Hepatocyte (in vitro differentiated cells): Measurements from ENCODE around the gene NDUFB10. TPM values are rescaled to one million over a fixed set of nuclear protein-coding genes. Genes with fewer than 3 reads are reported as not detected.

Experiments used
- DNase-seq: peaks from one replicate; pipeline ENCODE4 v3.0.0-alpha.2; 2016; ENCODE audit warnings: low spot score
- H2AFZ ChIP-seq: fragments of 200-600 bp; sonication (generic); 2 replicates; pipeline ENCODE4 v1.6.0; 2016; ENCODE audit warnings: antibody characterized with exemption, mild to moderate bottlenecking
- H3K27ac ChIP-seq: fragments of 200-600 bp; sonication (generic); 2 replicates; pipeline ENCODE4 v1.5.1; 2016; ENCODE audit warnings: mild to moderate bottlenecking
- H3K27me3 ChIP-seq: fragments of 200-600 bp; sonication (generic); 2 replicates; pipeline ENCODE4 v1.6.1; 2016
- H3K36me3 ChIP-seq: fragments of 200-600 bp; sonication (generic); replicated peaks from 2 replicates; pipeline ENCODE4 v1.5.1; 2016; ENCODE audit warnings: low read depth; ENCODE audit not compliant: insufficient read depth
- H3K4me1 ChIP-seq: fragments of 200-600 bp; sonication (generic); 2 replicates; pipeline ENCODE4 v1.5.1; 2016; ENCODE audit warnings: mild to moderate bottlenecking, moderate library complexity; ENCODE audit not compliant: insufficient read depth
- H3K4me2 ChIP-seq: fragments of 200-600 bp; sonication (generic); 2 replicates; pipeline ENCODE4 v1.6.0; 2016
- H3K4me3 ChIP-seq: fragments of 200-600 bp; sonication (generic); 2 replicates; pipeline ENCODE4 v1.5.1; 2016; ENCODE audit warnings: mild to moderate bottlenecking
- H3K79me2 ChIP-seq: fragments of 200-600 bp; sonication (generic); 2 replicates; pipeline ENCODE4 v1.6.0; 2017; ENCODE audit warnings: mild to moderate bottlenecking
- H3K9me2 ChIP-seq: fragments of 200-600 bp; sonication (generic); replicated peaks from 2 replicates; pipeline ENCODE4 v1.6.0; 2017; ENCODE audit warnings: mild to moderate bottlenecking; ENCODE audit not compliant: insufficient read depth
- H3K9me3 ChIP-seq: fragments of 200-600 bp; sonication (generic); 2 replicates; pipeline ENCODE4 v1.5.1; 2016; ENCODE audit warnings: low read depth, mild to moderate bottlenecking
- H4K20me1 ChIP-seq: fragments of 200-600 bp; sonication (generic); 2 replicates; pipeline ENCODE4 v1.6.0; 2016; ENCODE audit warnings: mild to moderate bottlenecking; ENCODE audit not compliant: insufficient read depth, poor library complexity, severe bottlenecking
- CTCF ChIP-seq: fragments of 200-600 bp; sonication (generic); IDR thresholded peaks from 2 replicates; pipeline ENCODE4 v1.5.1; 2016; ENCODE audit warnings: antibody characterized with exemption, mild to moderate bottlenecking; ENCODE audit not compliant: poor library complexity
- EZH2 ChIP-seq: fragments of 200-600 bp; sonication (generic); IDR thresholded peaks from 2 replicates; pipeline ENCODE4 v1.6.1; 2016; ENCODE audit warnings: antibody characterized with exemption, mild to moderate bottlenecking, borderline replicate concordance
- EZH2phosphoT487 ChIP-seq: fragments of 200-600 bp; sonication (generic); IDR thresholded peaks from one replicate; pipeline ENCODE4 v1.6.1; 2018; ENCODE audit warnings: antibody characterized with exemption, mild to moderate bottlenecking, low read depth, moderate library complexity; ENCODE audit not compliant: unreplicated experiment, severe bottlenecking
- WGBS: methylation state at CpG from one replicate; pipeline ENCODE4 v1.1.6; 2016; ENCODE audit warnings: low lambda C conversion rate; ENCODE audit errors: missing lambda C conversion rate; 5-methylcytosine and 5-hydroxymethylcytosine counted together
- polyA plus RNA-seq: library from polyadenylated mRNA; unstranded; fragments of >200 nt; fragmentation: Nextera tagmentation; extraction: Ambion mirVana; gene quantifications from 2 replicates; pipeline ENCODE4 v1.2.1, GENCODE V29; 2016
- total RNA-seq: library from RNA; depleted of rRNA; stranded (reverse); fragments of >200 nt; gene quantifications from 2 replicates; pipeline ENCODE4 v1.2.3, GENCODE V29; 2014

NDUFB10 gene
- total and polyA plus RNA-seq, 2 experiments from 2014 or later: 234 to 244 TPM

GRCh38 chr16:1978476-1979120, 19.3 kb downstream of the NDUFB10 start:
- TF ChIP-seq EZH2 (no peak), EZH2phosphoT487 (no peak), CTCF (no peak)
- H3K9me3 ChIP-seq: no peaks in the 10 kb centered on the region
- H3K4me2 ChIP-seq: peak overlapping the region; percentile 75
- H3K4me3 ChIP-seq: no peak overlapping the region
- no peak overlapping the region for H2AFZ ChIP-seq
- no peaks in the 10 kb centered on the region for H3K36me3 ChIP-seq
- H3K27ac ChIP-seq: peak overlapping the region; percentile 48
- H3K79me2 ChIP-seq: peaks cover 5% of the 10 kb centered on the region
- H4K20me1 ChIP-seq: no peaks in the 10 kb centered on the region
- WGBS: 79% methylated on average over 36 of the region's 37 CpGs
- no peak for DNase-seq
- H3K4me1 ChIP-seq: peaks cover 16% of the 10 kb centered on the region
- H3K27me3 ChIP-seq: peaks cover 39% of the 10 kb centered on the region
- no peaks in the 10 kb centered on the region for H3K9me2 ChIP-seq

- Histone ChIP-seq H3K9me2 (no peaks in the 10 kb centered on the region), H3K4me1 (peaks cover 16% of the 10 kb centered on the region), H3K9me3 (no peaks in the 10 kb centered on the region), H3K79me2 (peaks cover under 1% of the 10 kb centered on the region), H4K20me1 (no peaks in the 10 kb centered on the region), H3K4me2 (peak overlapping the region; percentile 75), H3K36me3 (no peaks in the 10 kb centered on the region), H2AFZ (no peak overlapping the region), H3K27ac (peak overlapping the region; percentile 66), H3K27me3 (peaks cover 39% of the 10 kb centered on the region), H3K4me3 (no peak overlapping the region)
- DNase-seq: peak; percentile 90
- no peak for TF ChIP-seq EZH2phosphoT487
- TF ChIP-seq EZH2: no peak
- TF ChIP-seq CTCF: no peak
- 16% methylated on average over 51 of the region's 70 CpGs for WGBS
These were observed 20.1 kb downstream of the NDUFB10 start for GRCh38 chr16:1979271-1980029.

GRCh38 chr16:1980030-1980769, 20.9 kb downstream of the NDUFB10 start:
- no peaks in the 10 kb centered on the region for H3K9me3 ChIP-seq
- H3K36me3 ChIP-seq: no peaks in the 10 kb centered on the region
- no peaks in the 10 kb centered on the region for H3K9me2 ChIP-seq
- no peak overlapping the region for H3K4me3 ChIP-seq
- peaks cover 8% of the 10 kb centered on the region for H3K79me2 ChIP-seq
- TF ChIP-seq CTCF: no peak
- peak; percentile 22 for TF ChIP-seq EZH2
- no peak for TF ChIP-seq EZH2phosphoT487
- H3K4me1 ChIP-seq: peaks cover 23% of the 10 kb centered on the region
- no peak for DNase-seq
- WGBS: 24% methylated on average over 45 of the region's 53 CpGs
- no peaks in the 10 kb centered on the region for H4K20me1 ChIP-seq
- H2AFZ ChIP-seq: no peak overlapping the region
- peak overlapping the region; percentile 66 for H3K27ac ChIP-seq
- peaks cover 39% of the 10 kb centered on the region for H3K27me3 ChIP-seq
- H3K4me2 ChIP-seq: peak overlapping the region; percentile 75
